Activated T-helper 2 cell treated with anti-CD3 and anti-CD28 coated beads, Interferon-gamma antibody, Interleukin-2, Interleukin-4, amounts not matched to agents 10 μg/mL and 5 μg/mL and 100 μg/mL, durations not matched to agents 14 hours and 24 hours and 36 hours (primary cell): Measurements from ENCODE around the gene AEBP2. TPM values are rescaled to one million over a fixed set of nuclear protein-coding genes. Genes with fewer than 3 reads are reported as not detected.
"Not testable (repeated sequence)": the region's sequence is repeated elsewhere in the genome, so short reads cannot be mapped to it uniquely, and the experiment has no call there.

ENCODE experiments used
- DNase-seq: peaks from one replicate; pipeline ENCODE4 v3.0.0; 2021; ENCODE audit warnings: low spot score
- H3K27ac Mint-ChIP-seq: one replicate; pipeline ENCODE4 v1.8.0; 2021; ENCODE audit warnings: mixed read lengths
- H3K27me3 Mint-ChIP-seq: one replicate; pipeline ENCODE4 v1.8.0; 2021; ENCODE audit warnings: low read depth, mixed read lengths
- H3K36me3 Mint-ChIP-seq: one replicate; pipeline ENCODE4 v1.8.0; 2021; ENCODE audit warnings: low read depth, mixed read lengths
- H3K4me1 Mint-ChIP-seq: one replicate; pipeline ENCODE4 v1.8.0; 2021; ENCODE audit warnings: low read depth, mixed read lengths
- H3K4me3 Mint-ChIP-seq: one replicate; pipeline ENCODE4 v1.8.0; 2021; ENCODE audit warnings: low read depth, mild to moderate bottlenecking, moderate library complexity, mixed read lengths
- H3K9me3 Mint-ChIP-seq: one replicate; pipeline ENCODE4 v1.8.0; 2021; ENCODE audit warnings: mixed read lengths
- intact Hi-C: fragments of 100-400 bp; cut with micrococcal nuclease; formaldehyde crosslinking; loops from one replicate; pipeline ENCODE4 v1.15.1; 2023
- total RNA-seq: library from RNA; stranded (reverse); gene quantifications from 2 replicates; pipeline ENCODE4 v1.2.3, GENCODE V29; 2022

AEBP2 gene
- total RNA-seq, 1 donor from 2014 or later: 64.3 TPM

DNA sequence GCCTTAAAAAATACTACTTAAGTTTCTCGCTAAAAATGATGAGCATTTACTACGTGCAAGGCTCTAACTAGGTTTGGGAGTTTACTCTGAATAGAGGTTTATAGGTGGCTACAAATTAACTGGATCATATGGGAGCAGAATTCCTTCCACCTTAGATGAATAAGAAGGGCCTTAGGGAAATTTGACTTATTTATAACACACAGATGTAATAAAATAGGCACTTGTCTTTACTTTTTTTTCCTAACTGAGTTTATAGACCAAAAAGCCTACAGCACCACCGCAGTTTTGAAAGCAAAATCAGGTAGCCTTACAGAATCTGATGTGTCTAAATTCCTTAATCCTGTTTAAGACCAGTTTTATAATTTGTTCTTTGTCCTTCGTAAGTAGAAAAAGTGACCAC lies 10.5 kb downstream of the AEBP2 start:
- no peak for DNase-seq
- Mint-ChIP-seq H3K4me1 (peaks cover 40% of the 10 kb centered on the region), H3K36me3 (peaks cover 46% of the 10 kb centered on the region), H3K27me3 (no peaks in the 10 kb centered on the region), H3K27ac (no peak overlapping the region), H3K9me3 (no peaks in the 10 kb centered on the region), H3K4me3 (no peak overlapping the region)
- intact Hi-C loops: no loop called here

DNA sequence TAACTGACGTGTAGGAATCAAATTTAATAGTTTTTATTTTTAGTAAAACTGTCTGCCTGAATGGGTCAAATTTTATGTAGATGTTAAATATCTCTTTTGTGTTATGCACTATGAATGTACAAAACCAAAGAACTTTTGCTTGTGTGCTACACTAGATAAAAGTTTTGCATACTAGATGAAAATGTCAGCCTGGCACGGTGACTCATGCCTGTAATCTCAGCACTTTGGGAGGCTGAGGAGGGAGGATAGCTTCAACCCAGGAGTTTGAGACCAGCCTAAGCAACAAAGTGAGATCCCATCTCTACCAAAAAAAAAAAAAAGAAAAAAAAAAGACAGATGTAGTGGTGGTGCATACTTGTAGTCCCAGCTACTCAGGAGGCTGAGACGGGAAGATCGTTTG lies 11.1 kb downstream of the AEBP2 start:
- intact Hi-C loops: no loop called here
- H3K4me1 Mint-ChIP-seq: peaks cover 37% of the 10 kb centered on the region
- no peak for DNase-seq
- H3K27ac Mint-ChIP-seq: peak overlapping the region; percentile 38
- H3K4me3 Mint-ChIP-seq: no peak overlapping the region
- peaks cover 44% of the 10 kb centered on the region for H3K36me3 Mint-ChIP-seq
- no peaks in the 10 kb centered on the region for H3K27me3 Mint-ChIP-seq
- no peaks in the 10 kb centered on the region for H3K9me3 Mint-ChIP-seq

DNA sequence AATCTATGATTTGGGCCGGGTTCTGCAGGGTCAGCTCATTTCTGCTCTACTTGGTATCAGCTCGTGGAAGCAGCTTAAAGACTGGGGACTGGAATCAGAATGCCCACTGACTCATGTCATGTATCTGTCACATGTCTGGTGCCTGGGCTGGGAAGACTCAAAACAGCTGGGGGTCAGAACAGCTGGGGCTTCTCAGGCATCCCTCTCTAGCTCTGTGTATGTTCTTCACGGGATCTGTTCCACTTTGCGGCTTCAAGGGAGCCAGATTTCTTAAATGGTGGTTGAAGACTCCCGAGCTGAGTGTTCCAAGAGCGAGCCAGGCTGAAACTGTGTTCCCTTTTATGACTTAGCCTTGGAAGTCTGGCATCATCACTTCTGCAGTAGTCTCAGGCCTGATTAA lies 11.9 kb downstream of the AEBP2 start:
- Mint-ChIP-seq H3K4me1 (peaks cover 37% of the 10 kb centered on the region), H3K36me3 (peaks cover 44% of the 10 kb centered on the region), H3K4me3 (no peak overlapping the region), H3K27me3 (no peaks in the 10 kb centered on the region), H3K27ac (no peak overlapping the region), H3K9me3 (no peaks in the 10 kb centered on the region)
- intact Hi-C loops: no loop called here
- DNase-seq: no peak

DNA sequence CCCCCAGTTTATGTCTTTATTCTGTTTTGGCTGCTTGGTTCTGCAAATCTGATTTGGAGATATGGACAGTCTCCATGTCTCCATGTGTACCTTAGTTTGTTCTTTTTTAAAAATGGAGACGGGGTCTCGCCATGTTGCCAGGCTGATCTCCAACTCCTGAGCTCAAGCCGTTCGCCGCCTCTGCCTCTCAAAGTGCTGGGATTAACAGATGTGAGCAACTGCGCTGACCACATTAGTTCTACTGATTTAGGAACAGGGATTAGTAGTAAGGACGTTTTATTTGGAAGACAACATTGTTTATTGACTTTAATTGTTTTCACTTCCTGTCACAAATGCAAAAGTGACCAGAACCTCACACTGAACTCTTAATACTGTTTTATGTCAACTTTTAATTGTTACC lies 14.7 kb downstream of the AEBP2 start:
- intact Hi-C loops: no loop called here
- Mint-ChIP-seq H3K4me3 (no peak overlapping the region), H3K27me3 (no peaks in the 10 kb centered on the region), H3K4me1 (peaks cover 36% of the 10 kb centered on the region), H3K9me3 (no peaks in the 10 kb centered on the region), H3K36me3 (peaks cover 50% of the 10 kb centered on the region), H3K27ac (no peak overlapping the region)
- no peak for DNase-seq

DNA sequence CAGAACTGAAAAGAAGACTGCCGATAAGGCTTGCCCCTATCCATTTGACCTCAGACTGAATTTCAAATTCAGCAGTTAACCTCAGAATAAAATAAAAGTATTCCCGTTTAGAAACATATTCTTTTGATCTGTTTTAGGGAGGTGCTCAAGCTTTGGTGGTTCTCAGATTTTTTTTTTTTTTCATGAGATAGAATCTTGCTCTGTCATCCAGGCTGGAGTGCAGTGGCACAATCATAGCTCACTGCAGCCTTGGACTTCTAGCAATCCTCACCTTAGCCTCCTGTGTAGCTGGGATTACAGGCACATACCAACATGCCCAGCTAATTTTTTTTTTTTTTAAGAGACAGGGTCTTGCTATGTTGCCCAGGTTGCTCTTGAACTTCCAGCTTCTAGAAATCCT lies 15.5 kb downstream of the AEBP2 start:
- H3K4me1 Mint-ChIP-seq: peaks cover 33% of the 10 kb centered on the region
- H3K27me3 Mint-ChIP-seq: no peaks in the 10 kb centered on the region
- peaks cover 48% of the 10 kb centered on the region for H3K36me3 Mint-ChIP-seq
- H3K4me3 Mint-ChIP-seq: no peak overlapping the region
- DNase-seq: no peak
- H3K9me3 Mint-ChIP-seq: no peaks in the 10 kb centered on the region
- H3K27ac Mint-ChIP-seq: no peak overlapping the region
- intact Hi-C loops: no loop called here

DNA sequence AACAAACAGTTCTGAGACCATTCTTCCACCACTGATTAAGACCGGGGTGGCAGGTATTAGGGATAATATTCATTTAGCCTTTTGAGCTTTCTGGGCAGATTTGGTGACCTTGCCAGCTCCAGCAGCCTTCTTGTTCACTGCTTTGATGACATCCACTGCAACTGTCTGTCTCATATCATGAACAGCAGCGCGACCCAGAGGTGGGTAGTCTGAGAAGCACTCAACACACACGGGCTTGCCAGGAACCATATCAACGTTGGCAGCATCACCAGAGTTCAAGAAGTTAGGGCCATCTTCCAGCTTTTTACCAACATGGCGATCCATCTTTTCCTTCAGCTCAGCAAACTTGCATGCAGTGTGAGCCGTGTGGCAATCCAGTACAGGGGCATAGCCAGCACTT lies 16.9 kb downstream of the AEBP2 start:
- peaks cover 46% of the 10 kb centered on the region for H3K36me3 Mint-ChIP-seq
- H3K4me3 Mint-ChIP-seq: no peak overlapping the region
- peaks cover 31% of the 10 kb centered on the region for H3K4me1 Mint-ChIP-seq
- no peaks in the 10 kb centered on the region for H3K27me3 Mint-ChIP-seq
- no peaks in the 10 kb centered on the region for H3K9me3 Mint-ChIP-seq
- no peak overlapping the region for H3K27ac Mint-ChIP-seq
- intact Hi-C loops: no loop called here
- no peak for DNase-seq

DNA sequence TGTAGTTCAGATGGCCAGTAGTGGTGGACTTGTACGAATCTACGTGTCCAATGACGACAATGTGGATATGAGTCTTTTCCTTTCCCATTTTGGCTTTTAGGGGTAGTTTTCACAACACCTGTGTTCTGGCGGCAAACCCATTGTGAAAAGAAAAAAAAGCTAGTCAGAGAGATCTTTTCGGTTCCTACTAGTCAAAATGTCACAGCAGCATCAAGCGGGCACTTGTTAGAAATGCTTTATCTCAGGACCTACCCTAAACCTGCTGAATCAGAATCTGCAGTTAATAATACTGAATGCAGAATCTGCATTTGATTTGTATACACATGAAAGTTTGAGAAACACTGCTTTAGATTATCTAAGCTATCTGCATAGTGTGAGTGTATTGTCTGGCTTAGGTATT lies 18.3 kb downstream of the AEBP2 start:
- intact Hi-C loops: no loop called here
- peaks cover 34% of the 10 kb centered on the region for H3K4me1 Mint-ChIP-seq
- no peaks in the 10 kb centered on the region for H3K27me3 Mint-ChIP-seq
- DNase-seq: no peak
- H3K9me3 Mint-ChIP-seq: no peaks in the 10 kb centered on the region
- H3K27ac Mint-ChIP-seq: no peak overlapping the region
- peaks cover 45% of the 10 kb centered on the region for H3K36me3 Mint-ChIP-seq
- H3K4me3 Mint-ChIP-seq: no peak overlapping the region

DNA sequence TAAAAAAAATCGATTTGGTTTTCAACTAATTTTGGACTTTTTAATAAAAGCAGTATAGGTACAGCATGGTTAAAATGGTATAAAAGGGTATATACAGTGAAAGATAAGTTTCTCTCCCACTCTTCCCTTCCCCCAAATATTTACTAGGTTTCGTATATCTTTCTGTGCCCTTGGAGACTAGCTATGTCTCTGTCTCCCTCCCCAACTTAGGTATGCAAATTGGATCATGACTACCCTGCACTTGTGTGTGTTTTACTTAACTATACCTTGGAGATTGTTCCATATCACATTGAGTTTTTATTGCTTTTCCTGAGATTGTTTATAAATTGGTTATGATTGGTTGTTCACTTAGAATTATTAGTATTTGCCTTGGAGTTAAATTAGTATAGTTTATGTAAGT lies 19.4 kb downstream of the AEBP2 start:
- no peaks in the 10 kb centered on the region for H3K9me3 Mint-ChIP-seq
- no peak overlapping the region for H3K4me3 Mint-ChIP-seq
- peaks cover 52% of the 10 kb centered on the region for H3K36me3 Mint-ChIP-seq
- H3K4me1 Mint-ChIP-seq: peaks cover 37% of the 10 kb centered on the region
- no peak for DNase-seq
- H3K27ac Mint-ChIP-seq: no peak overlapping the region
- no peaks in the 10 kb centered on the region for H3K27me3 Mint-ChIP-seq
- intact Hi-C loops: no loop called here

DNA sequence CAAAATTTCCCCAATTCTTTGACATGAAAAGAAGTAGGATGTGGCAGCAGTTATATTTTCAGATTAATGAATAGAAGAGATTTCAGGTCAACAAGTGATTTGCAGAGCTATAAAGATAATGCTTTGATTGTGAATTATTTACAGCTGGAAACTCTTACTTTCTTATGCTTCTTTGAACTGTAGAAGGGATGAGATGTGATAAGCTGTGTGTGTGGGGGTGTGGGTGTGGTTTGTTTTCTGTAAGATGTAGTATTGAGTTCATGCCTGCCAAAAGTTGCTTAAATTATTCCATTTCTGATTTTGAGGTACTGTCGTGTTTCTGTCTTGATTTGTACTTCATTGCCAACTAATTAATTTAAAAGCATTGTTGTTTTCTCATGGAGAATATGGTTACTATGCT lies 22.7 kb downstream of the AEBP2 start:
- DNase-seq: no peak
- Mint-ChIP-seq H3K27ac (peak overlapping the region; percentile 4), H3K4me3 (no peak overlapping the region), H3K36me3 (peaks cover 54% of the 10 kb centered on the region), H3K9me3 (no peaks in the 10 kb centered on the region), H3K27me3 (no peaks in the 10 kb centered on the region), H3K4me1 (peaks cover 29% of the 10 kb centered on the region)
- intact Hi-C loops: loop anchor here (2.0 kb wide), 2 partner anchors 19 to 21 kb away; no protein-coding TSS in a partner anchor

DNA sequence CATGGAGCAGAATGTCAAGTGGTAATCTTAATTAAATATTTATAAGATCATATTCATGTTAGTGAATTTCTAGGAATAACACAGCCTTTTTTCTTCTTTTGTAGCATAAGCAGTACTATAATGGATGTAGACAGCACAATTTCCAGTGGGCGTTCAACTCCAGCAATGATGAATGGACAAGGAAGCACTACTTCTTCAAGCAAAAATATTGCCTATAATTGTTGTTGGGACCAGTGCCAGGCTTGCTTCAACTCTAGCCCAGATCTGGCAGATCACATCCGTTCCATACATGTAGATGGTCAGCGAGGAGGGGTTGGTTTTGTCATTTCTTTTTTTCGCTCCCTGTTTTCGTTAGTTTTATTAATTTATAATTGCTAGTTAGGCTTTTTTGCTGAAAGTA lies 23.1 kb downstream of the AEBP2 start:
- no peak for DNase-seq
- no peaks in the 10 kb centered on the region for H3K27me3 Mint-ChIP-seq

DNA sequence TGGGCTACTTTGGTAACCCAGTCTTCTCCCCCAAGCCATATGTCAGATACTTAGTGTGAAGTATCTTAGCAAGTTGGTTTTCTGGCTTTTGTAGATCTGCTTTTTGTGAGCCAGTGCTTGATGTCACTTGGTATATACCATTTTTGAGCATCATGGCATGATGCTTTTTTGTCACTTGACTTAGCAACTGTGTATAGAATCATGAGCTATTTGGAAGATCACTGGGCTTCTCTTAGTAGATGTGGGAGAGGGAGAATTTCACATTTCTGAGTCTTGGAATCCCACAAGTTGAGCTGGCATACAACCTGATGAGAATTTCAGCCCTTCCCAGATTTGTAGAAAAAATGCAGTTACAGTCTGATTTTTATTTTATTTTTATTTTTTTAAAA lies 24.9 kb downstream of the AEBP2 start:
- H3K36me3 Mint-ChIP-seq: peaks cover 58% of the 10 kb centered on the region
- intact Hi-C loops: no loop called here

More for the DNA sequence above, 23.1 kb downstream of the AEBP2 start:
- no peak overlapping the region for H3K4me3 Mint-ChIP-seq
- intact Hi-C loops: loop anchor here (2.0 kb wide), 2 partner anchors 20 kb away; no protein-coding TSS in a partner anchor
- peaks cover 27% of the 10 kb centered on the region for H3K4me1 Mint-ChIP-seq
- H3K27ac Mint-ChIP-seq: no peak overlapping the region
- H3K36me3 Mint-ChIP-seq: peaks cover 54% of the 10 kb centered on the region
- H3K9me3 Mint-ChIP-seq: no peaks in the 10 kb centered on the region

DNA sequence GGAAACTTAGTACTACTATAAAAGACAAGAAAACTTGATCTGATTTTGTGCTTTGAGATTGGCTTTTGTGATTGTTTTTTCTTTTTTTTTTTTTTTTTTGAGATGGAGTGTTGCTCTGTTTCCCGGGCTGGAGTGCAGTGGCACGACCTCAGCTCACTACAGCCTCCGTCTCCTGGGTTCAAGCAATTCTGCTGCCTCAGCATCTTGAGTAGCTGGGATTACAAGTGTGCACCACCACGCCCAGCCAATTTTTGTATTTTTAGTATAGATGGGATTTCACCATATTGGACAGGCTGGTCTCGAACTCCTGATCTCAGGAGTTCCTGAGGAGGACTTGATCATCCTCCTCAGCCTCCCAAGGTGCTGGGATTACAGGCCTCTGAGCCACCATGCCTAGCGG lies 26.4 kb downstream of the AEBP2 start:
- no peak overlapping the region for H3K4me3 Mint-ChIP-seq
- no peak for DNase-seq
- no peaks in the 10 kb centered on the region for H3K27me3 Mint-ChIP-seq
- peaks cover 23% of the 10 kb centered on the region for H3K4me1 Mint-ChIP-seq
- intact Hi-C loops: no loop called here
- H3K9me3 Mint-ChIP-seq: no peaks in the 10 kb centered on the region
- no peak overlapping the region for H3K27ac Mint-ChIP-seq
- peaks cover 69% of the 10 kb centered on the region for H3K36me3 Mint-ChIP-seq

More for the DNA sequence above, 24.9 kb downstream of the AEBP2 start:
- H3K9me3 Mint-ChIP-seq: no peaks in the 10 kb centered on the region
- no peak overlapping the region for H3K27ac Mint-ChIP-seq
- H3K27me3 Mint-ChIP-seq: no peaks in the 10 kb centered on the region
- no peak for DNase-seq
- peaks cover 24% of the 10 kb centered on the region for H3K4me1 Mint-ChIP-seq
- H3K4me3 Mint-ChIP-seq: no peak overlapping the region

DNA sequence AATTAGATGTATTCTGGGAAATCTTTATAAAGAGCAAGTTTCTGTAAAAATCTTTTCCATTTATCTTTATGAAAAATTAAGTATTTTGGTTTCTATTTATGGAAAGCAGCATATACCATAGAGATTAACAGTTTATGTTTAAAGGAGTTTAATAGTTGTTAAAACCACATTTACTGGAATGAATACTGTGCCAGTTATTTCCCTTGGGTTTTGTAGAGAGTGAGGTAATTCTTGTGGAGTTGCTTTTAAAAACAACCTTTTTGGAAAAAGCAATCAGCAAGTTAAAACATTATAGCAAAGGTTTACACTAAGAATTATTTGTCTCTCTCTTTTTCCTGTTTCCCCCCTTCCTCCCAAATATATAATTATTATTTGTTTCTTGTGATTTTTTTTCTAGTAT lies 34.9 kb downstream of the AEBP2 start:
- intact Hi-C loops: no loop called here
- no peaks in the 10 kb centered on the region for H3K27me3 Mint-ChIP-seq
- no peak for DNase-seq
- H3K9me3 Mint-ChIP-seq: peaks cover 27% of the 10 kb centered on the region
- H3K27ac Mint-ChIP-seq: no peak overlapping the region
- peaks cover 89% of the 10 kb centered on the region for H3K36me3 Mint-ChIP-seq
- no peak overlapping the region for H3K4me3 Mint-ChIP-seq
- peaks cover 21% of the 10 kb centered on the region for H3K4me1 Mint-ChIP-seq

DNA sequence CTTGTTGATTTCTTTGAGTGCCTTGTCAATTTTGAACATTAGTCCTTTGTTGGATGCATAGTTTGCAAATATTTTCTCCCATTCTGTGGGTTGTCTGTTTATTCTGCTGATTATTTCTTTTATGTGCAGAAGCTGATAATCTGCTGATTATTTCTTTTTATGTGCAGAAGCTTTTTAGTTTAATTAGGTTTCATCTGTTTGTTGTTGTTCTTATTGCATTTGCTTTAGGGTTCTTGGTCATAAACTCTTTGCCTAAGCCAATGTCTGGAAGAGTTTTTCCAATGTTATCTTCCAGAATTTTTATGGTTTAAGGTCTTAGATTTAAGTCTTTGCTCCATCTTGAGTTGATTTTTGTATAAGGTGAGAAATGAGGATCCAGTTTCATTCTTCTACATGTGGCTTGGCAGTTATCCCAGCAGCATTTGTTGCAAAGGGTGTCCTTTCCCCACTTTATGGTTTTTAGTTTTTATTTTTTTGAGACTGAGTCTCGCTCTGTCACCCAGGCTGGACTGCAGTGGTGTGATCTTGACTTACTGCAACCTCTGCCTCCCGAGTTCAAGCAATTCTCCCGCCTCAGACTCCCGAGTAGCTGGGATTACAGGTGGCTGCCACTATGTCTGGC lies 36.7 kb downstream of the AEBP2 start:
- H3K27me3 Mint-ChIP-seq, H3K27ac Mint-ChIP-seq, H3K4me3 Mint-ChIP-seq, DNase-seq, intact Hi-C loops: not testable (repeated sequence)
- Mint-ChIP-seq H3K9me3 (peaks cover 43% of the 10 kb centered on the region), H3K36me3 (peaks cover 94% of the 10 kb centered on the region), H3K4me1 (peaks cover 21% of the 10 kb centered on the region)
